ENCODE measurements around the gene TPK1. TPM values are rescaled to one million over a fixed set of nuclear protein-coding genes. Genes with fewer than 3 reads are reported as not detected.

The TPK1 gene
- total RNA-seq, 1 experiment from 2014 or later = 3.3 TPM

GRCh38 chr7:144596953-144597352 is 238.9 kb downstream of the TPK1 start:
- H3K4me3 ChIP-seq (ENCODE audit: low read depth in 2 of 2, low read length in 2 of 2) = no peak overlapping the region

GRCh38 chr7:144594580-144594979 is 241.3 kb downstream of the TPK1 start:
- Histone ChIP-seq H3K27me3 (ENCODE audit: control insufficient read depth, insufficient read depth, low read length) (no peaks in the 10 kb centered on the region), H3K4me3 (ENCODE audit: low read depth in 2 of 2, low read length in 2 of 2) (no peak overlapping the region), H3K4me1 (ENCODE audit: control insufficient read depth, insufficient read depth, low read length) (no peaks in the 10 kb centered on the region), H3K9me3 (ENCODE audit: control insufficient read depth, insufficient read depth, low read depth, low read length) (peaks cover 6% of the 10 kb centered on the region; the same call in 1 of the 2 replicates), H3K27ac (ENCODE audit: low read length) (no peak overlapping the region), H3K36me3 (ENCODE audit: control insufficient read depth, insufficient read depth, low read length) (no peaks in the 10 kb centered on the region)
- ChIA-PET CTCF (no interaction called here), POLR2A (no interaction called here)
- DNase-seq (ENCODE audit: low read depth, low spot score) (no peak), ATAC-seq (no peak)
- TF ChIP-seq TCF7L2 (IDR thresholded peaks at IDR 0.05; ENCODE audit: low read depth, low read length) (no peak), SIN3A (IDR thresholded peaks at IDR 0.05; ENCODE audit: borderline replicate concordance, insufficient read depth, low read depth, low read length) (no peak), REST (IDR thresholded peaks at IDR 0.05; ENCODE audit: insufficient read depth in 1 of 2, low read depth in 2 of 2, low read length in 1 of 2) (no peak), CTCF (IDR thresholded peaks at IDR 0.05) (no peak), POLR2AphosphoS5 (IDR thresholded peaks at IDR 0.05; ENCODE audit: low read depth, low read length) (no peak)
- intact Hi-C loops (cut with micrococcal nuclease; ENCODE audit: unreplicated experiment) (no loop called here), in situ Hi-C loops (cut with HindIII; ENCODE audit: low pct_unique_long_range_greater_than_20kb, low sequenced_read_pairs) (no loop called here)
- no TSS peak for BruUV-seq (replicated peaks)

More at GRCh38 chr7:144596953-144597352, 238.9 kb downstream of the TPK1 start:
- no peaks in the 10 kb centered on the region for H3K36me3 ChIP-seq (ENCODE audit: control insufficient read depth, insufficient read depth, low read length)
- H3K4me1 ChIP-seq (ENCODE audit: control insufficient read depth, insufficient read depth, low read length) = no peaks in the 10 kb centered on the region
- in situ Hi-C loops (cut with HindIII; ENCODE audit: low pct_unique_long_range_greater_than_20kb, low sequenced_read_pairs) (no loop called here), intact Hi-C loops (cut with micrococcal nuclease; ENCODE audit: unreplicated experiment) (no loop called here)
- ATAC-seq (no peak), DNase-seq (ENCODE audit: low read depth, low spot score) (no peak)
- no peak for TF ChIP-seq CTCF (IDR thresholded peaks at IDR 0.05)
- TF ChIP-seq SIN3A (IDR thresholded peaks at IDR 0.05; ENCODE audit: borderline replicate concordance, insufficient read depth, low read depth, low read length) = no peak
- no peak for TF ChIP-seq POLR2AphosphoS5 (IDR thresholded peaks at IDR 0.05; ENCODE audit: low read depth, low read length)
- no peak for TF ChIP-seq REST (IDR thresholded peaks at IDR 0.05; ENCODE audit: insufficient read depth in 1 of 2, low read depth in 2 of 2, low read length in 1 of 2)
- no peak for TF ChIP-seq TCF7L2 (IDR thresholded peaks at IDR 0.05; ENCODE audit: low read depth, low read length)
- no peak overlapping the region for H3K27ac ChIP-seq (ENCODE audit: low read length)
- peaks cover 6% of the 10 kb centered on the region; the same call in 1 of the 2 replicates for H3K9me3 ChIP-seq (ENCODE audit: control insufficient read depth, insufficient read depth, low read depth, low read length)
- no peaks in the 10 kb centered on the region for H3K27me3 ChIP-seq (ENCODE audit: control insufficient read depth, insufficient read depth, low read length)
- ChIA-PET POLR2A (no interaction called here), CTCF (no interaction called here)
- BruUV-seq (replicated peaks) = no TSS peak

All from Panc1 (cell line).